GM21381 (cell line): ENCODE data around the gene SLC25A6.
"Not testable (repeated sequence)": the region's sequence is repeated elsewhere in the genome, so short reads cannot be mapped to it uniquely, and the experiment has no call there.

ENCODE experiments used
- ATAC-seq: cut with Tn5 transposase; IDR thresholded peaks from one replicate; pipeline ENCODE4 v1.9.1; 2021; ENCODE audit warnings: mild to moderate bottlenecking, moderate library complexity; ENCODE audit not compliant: unreplicated experiment

SLC25A6 gene

GRCh38 chrX:1355131-1356046, 36.5 kb downstream of the SLC25A6 start:
- ATAC-seq, result no peak

GRCh38 chrX:1354036-1355019, 37.6 kb downstream of the SLC25A6 start:
- no peak for ATAC-seq

DNA sequence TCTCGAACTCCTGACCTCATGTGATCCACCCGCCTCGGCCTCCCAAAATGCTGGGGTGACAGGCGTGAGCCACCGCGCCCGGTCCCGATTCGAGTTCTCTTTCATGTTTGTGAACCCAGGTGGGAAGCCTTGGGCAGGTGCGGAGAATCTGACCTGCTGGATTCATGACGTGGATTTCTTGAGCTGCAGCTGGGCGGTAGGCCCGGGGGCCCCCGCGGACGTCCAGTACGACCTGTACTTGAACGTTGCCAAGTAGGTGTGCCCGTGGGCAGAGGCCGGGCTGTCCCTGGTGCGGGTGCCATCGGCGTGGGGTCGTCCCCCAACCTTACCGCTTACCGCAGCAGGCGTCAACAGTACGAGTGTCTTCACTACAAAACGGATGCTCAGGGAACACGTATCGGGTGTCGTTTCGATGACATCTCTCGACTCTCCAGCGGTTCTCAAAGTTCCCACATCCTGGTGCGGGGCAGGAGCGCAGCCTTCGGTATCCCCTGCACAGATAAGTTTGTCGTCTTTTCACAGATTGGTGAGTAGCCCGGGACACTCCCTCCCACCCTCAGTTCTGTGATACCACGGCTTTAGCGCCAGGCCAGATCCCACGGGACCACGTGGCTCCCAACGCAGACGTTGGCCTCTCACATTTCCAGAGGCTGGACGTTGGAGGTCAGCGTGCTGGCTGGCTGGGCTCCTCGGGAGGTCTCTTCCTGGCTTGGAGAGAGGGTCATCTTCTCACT, 39.8 kb downstream of the SLC25A6 start:
- ATAC-seq, result no peak

DNA sequence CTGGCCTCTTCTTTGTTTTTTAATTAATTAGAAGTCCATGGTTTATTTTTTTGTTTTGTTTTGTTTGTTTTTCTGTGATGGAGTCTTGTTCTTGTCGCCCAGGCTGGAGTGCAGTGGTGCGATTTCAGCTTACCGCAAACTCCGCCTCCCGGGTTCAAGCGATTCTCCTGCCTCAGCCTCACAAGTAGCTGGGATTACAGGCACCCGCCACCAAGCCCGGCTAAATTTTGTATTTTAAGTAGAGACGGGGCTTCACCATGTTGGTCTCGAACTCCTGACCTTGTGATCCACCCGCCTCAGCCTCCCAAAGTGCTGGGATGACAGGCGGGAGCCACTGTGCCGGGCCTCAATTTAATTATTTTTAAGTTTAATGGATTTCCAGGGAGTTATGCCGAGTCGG, 42.3 kb downstream of the SLC25A6 start:
- ATAC-seq, result not testable (repeated sequence)

DNA sequence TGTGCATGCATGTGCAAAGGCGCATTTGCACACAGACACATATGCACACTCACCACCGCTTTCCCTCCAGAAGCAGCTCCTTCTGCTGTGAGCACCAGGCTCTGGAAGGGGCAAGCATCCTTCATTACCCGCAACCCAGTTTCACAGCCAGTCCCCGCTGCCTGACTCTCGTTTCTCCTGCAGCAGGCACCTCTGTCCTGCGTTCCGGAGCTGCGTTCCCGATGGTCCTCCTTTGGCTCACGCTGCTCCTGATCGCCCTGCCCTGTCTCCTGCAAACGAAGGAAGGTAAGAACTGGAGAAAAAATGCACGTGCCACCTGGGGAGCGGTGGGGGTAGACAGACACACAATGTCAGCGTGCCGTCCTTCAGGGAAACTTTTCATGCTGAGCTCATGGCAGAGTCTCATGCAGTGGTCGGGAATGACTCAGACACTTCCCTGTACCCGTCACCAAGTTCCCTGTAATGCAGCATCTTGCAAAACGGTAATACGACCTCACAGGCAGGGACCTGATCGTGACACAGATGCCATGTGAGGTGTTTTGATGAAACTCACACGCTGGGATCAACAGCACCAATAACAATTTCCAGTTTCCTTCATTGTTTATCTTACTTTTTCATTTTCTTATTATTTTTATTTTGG, 50.2 kb downstream of the SLC25A6 start:
- ATAC-seq, result no peak

DNA sequence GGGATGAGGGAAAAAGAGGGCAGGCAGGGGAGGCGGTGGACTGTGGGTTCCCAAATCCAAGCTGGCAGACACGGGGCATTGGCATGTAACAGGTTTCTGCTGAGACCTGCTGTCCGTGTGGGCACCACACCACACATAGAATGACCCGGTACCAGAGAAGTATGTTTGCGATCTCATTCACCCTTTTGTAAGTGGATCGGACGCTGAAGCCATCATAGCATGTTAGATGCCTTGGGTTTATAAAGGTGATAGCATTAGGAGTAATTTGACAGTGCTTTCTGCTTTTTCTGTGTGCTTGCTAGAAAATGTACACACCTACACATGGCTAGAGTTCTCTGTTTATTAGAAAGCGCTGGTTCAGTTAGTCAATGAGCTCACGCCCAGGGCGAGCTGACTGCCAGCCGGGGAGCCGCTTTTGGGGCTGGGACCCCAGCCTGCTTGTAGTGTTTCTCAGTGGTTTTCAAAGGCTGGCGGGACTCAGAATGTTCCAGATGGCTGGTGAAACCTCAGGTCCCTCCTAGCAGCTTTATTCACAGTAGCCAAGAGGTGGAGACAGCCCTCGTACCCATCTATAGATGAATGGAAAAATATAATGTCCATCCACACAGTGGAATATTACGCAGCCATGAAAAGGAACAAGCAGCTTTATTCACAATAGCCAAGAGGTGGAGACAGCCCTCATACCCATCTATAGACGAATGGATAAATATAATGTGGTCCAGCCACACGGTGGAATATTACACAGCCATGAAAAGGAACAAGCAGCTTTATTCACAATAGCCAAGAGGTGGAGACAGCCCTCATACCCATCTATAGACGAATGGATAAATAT, 54.7 kb downstream of the SLC25A6 start:
- peak; percentile 30 for ATAC-seq

DNA sequence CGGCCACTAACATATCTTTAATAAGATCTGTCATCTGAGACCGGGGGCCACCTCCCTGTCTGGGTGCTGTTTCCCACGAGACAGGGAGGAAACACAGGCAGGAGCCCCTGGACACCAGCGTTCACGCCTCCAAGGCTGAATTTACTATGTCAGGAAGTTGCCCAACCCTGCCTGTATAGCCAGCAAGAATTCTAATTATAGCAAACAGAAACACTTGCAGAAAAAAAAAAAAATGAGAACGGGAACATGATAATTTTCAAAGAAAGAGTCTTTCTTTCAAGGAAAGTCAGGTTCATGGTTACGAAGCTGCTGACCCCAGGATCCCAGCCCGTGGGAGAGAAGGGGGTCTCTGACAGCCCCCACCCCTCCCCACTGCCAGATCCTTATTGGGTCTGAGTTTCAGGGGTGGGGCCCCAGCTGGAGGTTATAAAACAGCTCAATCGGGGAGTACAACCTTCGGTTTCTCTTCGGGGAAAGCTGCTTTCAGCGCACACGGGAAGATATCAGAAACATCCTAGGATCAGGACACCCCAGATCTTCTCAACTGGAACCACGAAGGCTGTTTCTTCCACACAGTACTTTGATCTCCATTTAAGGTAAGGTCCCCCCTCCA, 55.5 kb downstream of the SLC25A6 start, which contains the start of gene IL3RA:
TSS of gene IL3RA (plus strand) at position 455 of the 613 bp plus-strand sequence. CDS start 4,981 bp downstream, outside the sequence.
- peak; percentile 64 for ATAC-seq
